Smooth muscle cell (in vitro differentiated cells): ENCODE results near the gene UQCR10. TPM values are rescaled to one million over a fixed set of nuclear protein-coding genes. Genes with fewer than 3 reads are reported as not detected.

Source experiments
- DNase-seq: peaks from one replicate; lab custom pipeline; 2025; ENCODE audit not compliant: unreplicated experiment; lab: John Stamatoyannopoulos, UW
- H2AFZ ChIP-seq: fragments of 200-600 bp; sonication (generic); 2 replicates; pipeline ENCODE4 v1.6.0; 2016; ENCODE audit warnings: antibody characterized with exemption, low read depth, mild to moderate bottlenecking
- H3F3A ChIP-seq: fragments of 200-600 bp; sonication (generic); 2 replicates; pipeline ENCODE4 v1.6.0; 2017; ENCODE audit warnings: antibody characterized with exemption, low read depth
- H3K27ac ChIP-seq: fragments of 200-600 bp; sonication (generic); 2 replicates; pipeline ENCODE4 v1.5.1; 2016; ENCODE audit warnings: low read depth, mild to moderate bottlenecking
- H3K27me3 ChIP-seq: fragments of 200-600 bp; sonication (generic); 2 replicates; pipeline ENCODE4 v1.6.1; 2016; ENCODE audit warnings: low read depth, mild to moderate bottlenecking
- H3K36me3 ChIP-seq: fragments of 200-600 bp; sonication (generic); 2 replicates; pipeline ENCODE4 v1.5.1; 2016; ENCODE audit warnings: low read depth
- H3K4me1 ChIP-seq: fragments of 200-600 bp; sonication (generic); 2 replicates; pipeline ENCODE4 v1.5.1; 2016; ENCODE audit warnings: low read depth
- H3K4me2 ChIP-seq: fragments of 200-600 bp; sonication (generic); 2 replicates; pipeline ENCODE4 v1.6.0; 2016; ENCODE audit warnings: mild to moderate bottlenecking
- H3K4me3 ChIP-seq: fragments of 200-600 bp; sonication (generic); 2 replicates; pipeline ENCODE4 v1.5.1; 2016; ENCODE audit warnings: mild to moderate bottlenecking
- H3K79me2 ChIP-seq: fragments of 200-600 bp; sonication (generic); 2 replicates; pipeline ENCODE4 v1.6.0; 2016; ENCODE audit warnings: low read depth, mild to moderate bottlenecking
- H3K9ac ChIP-seq: fragments of 200-600 bp; sonication (generic); 2 replicates; pipeline ENCODE4 v1.6.0; 2016; ENCODE audit warnings: low read depth
- H3K9me3 ChIP-seq: fragments of 200-600 bp; sonication (generic); replicated peaks from 2 replicates; pipeline ENCODE4 v1.5.1; 2016; ENCODE audit warnings: low read depth
- H4K20me1 ChIP-seq: fragments of 200-600 bp; sonication (generic); 2 replicates; pipeline ENCODE4 v1.6.0; 2016; ENCODE audit warnings: low read depth
- WGBS: methylation state at CpG from one replicate; pipeline ENCODE4 v1.1.7; 2016; ENCODE audit warnings: low lambda C conversion rate; 5-methylcytosine and 5-hydroxymethylcytosine counted together
- polyA plus RNA-seq: library from polyadenylated mRNA; unstranded; fragments of >200 nt; fragmentation: Nextera tagmentation; extraction: Ambion mirVana; gene quantifications from 2 replicates; pipeline ENCODE4 v1.2.1, GENCODE V29; 2016
- total RNA-seq: library from RNA; depleted of rRNA; stranded (reverse); fragments of >200 nt; gene quantifications from 2 replicates; pipeline ENCODE4 v1.2.3, GENCODE V29; 2014
- TF ChIP-seq, protein P1 (sequence below): fragments of 200-600 bp; sonication (generic); IDR thresholded peaks from 2 replicates; pipeline ENCODE4 v1.5.1; 2017; ENCODE audit warnings: borderline replicate concordance, mild to moderate bottlenecking, antibody characterized with exemption; ENCODE audit not compliant: insufficient read depth, poor library complexity, severe bottlenecking

Gene UQCR10
- total and polyA plus RNA-seq, 2 experiments from 2014 or later, result 102 to 296 TPM

DNA sequence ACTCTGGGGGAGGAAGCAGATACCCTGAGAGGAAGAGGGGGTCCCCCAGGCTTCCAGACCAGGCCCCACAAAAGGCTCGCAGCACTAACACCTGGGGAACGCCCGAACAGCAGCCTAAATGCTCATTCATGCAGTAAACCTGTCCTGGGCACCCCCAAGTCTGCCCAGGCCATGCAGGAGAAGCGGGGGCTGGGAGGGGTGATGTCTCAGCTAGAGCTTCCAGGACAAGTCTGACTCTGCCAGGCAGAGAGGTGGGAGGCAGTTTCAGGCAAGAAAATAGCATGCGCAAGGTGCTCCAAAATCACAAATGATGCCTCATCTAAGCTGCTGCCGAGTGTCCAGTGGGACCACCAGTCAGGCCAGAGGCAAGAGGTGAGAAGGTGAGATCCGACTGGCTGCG lies 32.8 kb upstream of the UQCR10 start:
- TF ChIP-seq, protein P1, sequence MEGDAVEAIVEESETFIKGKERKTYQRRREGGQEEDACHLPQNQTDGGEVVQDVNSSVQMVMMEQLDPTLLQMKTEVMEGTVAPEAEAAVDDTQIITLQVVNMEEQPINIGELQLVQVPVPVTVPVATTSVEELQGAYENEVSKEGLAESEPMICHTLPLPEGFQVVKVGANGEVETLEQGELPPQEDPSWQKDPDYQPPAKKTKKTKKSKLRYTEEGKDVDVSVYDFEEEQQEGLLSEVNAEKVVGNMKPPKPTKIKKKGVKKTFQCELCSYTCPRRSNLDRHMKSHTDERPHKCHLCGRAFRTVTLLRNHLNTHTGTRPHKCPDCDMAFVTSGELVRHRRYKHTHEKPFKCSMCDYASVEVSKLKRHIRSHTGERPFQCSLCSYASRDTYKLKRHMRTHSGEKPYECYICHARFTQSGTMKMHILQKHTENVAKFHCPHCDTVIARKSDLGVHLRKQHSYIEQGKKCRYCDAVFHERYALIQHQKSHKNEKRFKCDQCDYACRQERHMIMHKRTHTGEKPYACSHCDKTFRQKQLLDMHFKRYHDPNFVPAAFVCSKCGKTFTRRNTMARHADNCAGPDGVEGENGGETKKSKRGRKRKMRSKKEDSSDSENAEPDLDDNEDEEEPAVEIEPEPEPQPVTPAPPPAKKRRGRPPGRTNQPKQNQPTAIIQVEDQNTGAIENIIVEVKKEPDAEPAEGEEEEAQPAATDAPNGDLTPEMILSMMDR, result no peak
- no peak overlapping the region for H2AFZ ChIP-seq
- DNase-seq, result no peak
- H4K20me1 ChIP-seq, result no peaks in the 10 kb centered on the region
- H3K27me3 ChIP-seq, result no peaks in the 10 kb centered on the region
- H3K4me2 ChIP-seq, result no peak overlapping the region
- no peaks in the 10 kb centered on the region for H3K4me1 ChIP-seq
- H3K36me3 ChIP-seq, result no peaks in the 10 kb centered on the region
- WGBS, result 87% methylated on average over 8 of the region's 8 CpGs
- no peak overlapping the region for H3K9ac ChIP-seq
- no peaks in the 10 kb centered on the region for H3K79me2 ChIP-seq
- H3K9me3 ChIP-seq, result no peaks in the 10 kb centered on the region
- no peak overlapping the region for H3K4me3 ChIP-seq
- no peak overlapping the region for H3K27ac ChIP-seq
- no peaks in the 10 kb centered on the region for H3F3A ChIP-seq

DNA sequence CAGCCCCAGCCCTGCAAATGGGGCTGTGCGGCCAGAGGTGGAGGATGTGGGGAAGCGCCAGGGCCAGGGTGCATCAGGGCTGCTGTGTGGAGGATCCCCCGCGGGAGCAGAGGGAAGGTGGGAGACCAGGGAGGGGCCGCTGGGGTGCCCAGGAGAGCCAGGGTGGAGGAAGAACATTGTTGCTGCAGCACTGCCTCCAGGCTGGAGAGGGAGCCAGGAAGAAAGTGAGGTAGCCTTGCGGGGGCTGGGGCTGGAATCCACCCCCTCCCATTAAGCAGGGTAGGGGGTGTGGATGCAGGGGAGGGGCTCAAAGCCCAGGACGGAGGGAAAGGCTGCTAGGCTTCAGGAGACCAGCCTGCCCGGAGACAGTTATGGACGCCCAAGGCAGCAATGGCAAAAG lies 32.3 kb upstream of the UQCR10 start:
- DNase-seq, result no peak
- Histone ChIP-seq H3K9ac (no peak overlapping the region), H3K4me3 (no peak overlapping the region), H3K79me2 (no peaks in the 10 kb centered on the region), H3K27me3 (no peaks in the 10 kb centered on the region), H3K4me1 (no peaks in the 10 kb centered on the region), H3K27ac (no peak overlapping the region), H3F3A (no peaks in the 10 kb centered on the region), H3K36me3 (no peaks in the 10 kb centered on the region), H4K20me1 (no peaks in the 10 kb centered on the region), H3K4me2 (no peak overlapping the region), H2AFZ (no peak overlapping the region), H3K9me3 (no peaks in the 10 kb centered on the region)
- 77% methylated on average over 9 of the region's 9 CpGs for WGBS
- TF ChIP-seq, protein P1, result no peak

DNA sequence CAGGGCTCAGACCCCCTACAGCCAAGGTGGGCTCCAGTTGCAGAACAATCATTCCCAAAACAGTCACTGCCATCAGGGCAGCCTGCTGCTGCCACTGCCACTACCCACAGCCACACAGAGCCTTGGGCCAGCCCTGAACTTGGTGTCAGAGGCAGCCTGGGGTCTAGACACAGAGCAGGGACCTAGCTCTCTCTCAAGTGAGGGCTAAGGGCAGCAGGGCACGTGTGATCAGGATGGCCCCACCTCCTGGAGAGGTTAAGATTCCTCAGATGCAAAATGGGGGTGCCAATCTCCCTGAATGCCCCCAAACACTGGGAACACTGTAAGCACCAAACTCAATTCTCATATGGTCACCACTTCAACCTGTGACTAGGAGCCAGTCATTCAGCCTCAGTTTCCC lies 31.8 kb upstream of the UQCR10 start:
- 65% methylated on average over 1 of the region's 1 CpG for WGBS

More for the DNA sequence above, 31.8 kb upstream of the UQCR10 start:
- TF ChIP-seq, protein P1, result no peak
- no peak overlapping the region for H3K4me2 ChIP-seq
- H3K4me3 ChIP-seq, result no peak overlapping the region
- H3K9me3 ChIP-seq, result no peaks in the 10 kb centered on the region
- no peaks in the 10 kb centered on the region for H3F3A ChIP-seq
- H3K36me3 ChIP-seq, result no peaks in the 10 kb centered on the region
- no peak overlapping the region for H3K9ac ChIP-seq
- no peak overlapping the region for H3K27ac ChIP-seq
- no peaks in the 10 kb centered on the region for H3K79me2 ChIP-seq
- H2AFZ ChIP-seq, result no peak overlapping the region
- no peak for DNase-seq
- no peaks in the 10 kb centered on the region for H4K20me1 ChIP-seq
- no peaks in the 10 kb centered on the region for H3K27me3 ChIP-seq
- no peaks in the 10 kb centered on the region for H3K4me1 ChIP-seq
